HG03045 (cell line): ENCODE measurements around the gene ATG13.
"Not testable (repeated sequence)": the region's sequence is repeated elsewhere in the genome, so short reads cannot be mapped to it uniquely, and the experiment has no call there.

ENCODE experiments used
- ATAC-seq: cut with Tn5 transposase; IDR thresholded peaks from one replicate; pipeline ENCODE4 v1.9.1; 2021; ENCODE audit warnings: mild to moderate bottlenecking, moderate library complexity; ENCODE audit not compliant: unreplicated experiment

ATG13 gene

DNA sequence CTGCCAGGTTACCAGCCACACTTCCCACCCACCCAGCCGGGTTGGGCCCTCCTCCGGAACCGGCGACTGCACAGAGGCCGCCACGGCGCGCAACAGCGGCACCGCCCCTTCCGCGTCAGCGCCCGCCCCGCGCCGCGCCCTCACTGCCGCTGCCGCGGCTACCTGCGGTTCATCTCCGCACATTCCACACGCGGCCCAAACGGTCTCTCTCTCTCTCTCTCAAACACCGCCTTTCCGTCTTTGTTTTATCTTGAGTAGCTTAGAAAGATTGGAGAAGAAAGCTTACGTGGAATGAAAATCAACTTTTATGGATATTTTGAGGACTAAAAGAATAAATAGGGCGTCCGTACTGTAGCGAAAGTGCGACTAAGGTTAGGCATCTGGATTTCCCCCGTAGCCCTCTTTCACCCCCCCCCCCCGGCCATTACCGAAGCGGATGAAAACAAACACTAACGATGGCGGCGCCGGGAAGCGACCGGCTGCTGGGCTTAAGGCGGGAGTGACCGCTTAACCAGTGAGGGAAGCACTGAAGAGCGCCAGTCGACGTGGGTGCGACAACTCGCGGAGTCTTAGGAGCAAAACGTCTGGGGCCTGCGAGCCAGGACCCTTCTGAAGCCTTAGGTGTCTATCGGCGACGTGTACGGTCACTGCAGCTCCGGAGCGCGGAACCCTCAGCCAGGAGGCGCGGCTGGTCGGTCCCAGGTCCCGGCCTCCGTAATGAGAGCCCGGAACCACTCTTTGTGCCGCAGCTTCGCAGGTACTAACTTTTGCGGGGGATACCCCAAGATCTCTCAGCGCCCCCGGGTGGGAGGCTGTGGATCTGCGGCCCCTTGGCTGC lies at the start of gene ATG13, which contains the start of gene HARBI1:
Gene ATG13 (plus strand): TSS at position 420 of the 838 bp plus-strand sequence. CDS start 26,739 bp downstream, outside the sequence.
Gene HARBI1 (minus strand): TSS at position 94 of the 838 bp plus-strand sequence. CDS start 990 bp downstream, outside the sequence.
- peak; percentile 97 for ATAC-seq

DNA sequence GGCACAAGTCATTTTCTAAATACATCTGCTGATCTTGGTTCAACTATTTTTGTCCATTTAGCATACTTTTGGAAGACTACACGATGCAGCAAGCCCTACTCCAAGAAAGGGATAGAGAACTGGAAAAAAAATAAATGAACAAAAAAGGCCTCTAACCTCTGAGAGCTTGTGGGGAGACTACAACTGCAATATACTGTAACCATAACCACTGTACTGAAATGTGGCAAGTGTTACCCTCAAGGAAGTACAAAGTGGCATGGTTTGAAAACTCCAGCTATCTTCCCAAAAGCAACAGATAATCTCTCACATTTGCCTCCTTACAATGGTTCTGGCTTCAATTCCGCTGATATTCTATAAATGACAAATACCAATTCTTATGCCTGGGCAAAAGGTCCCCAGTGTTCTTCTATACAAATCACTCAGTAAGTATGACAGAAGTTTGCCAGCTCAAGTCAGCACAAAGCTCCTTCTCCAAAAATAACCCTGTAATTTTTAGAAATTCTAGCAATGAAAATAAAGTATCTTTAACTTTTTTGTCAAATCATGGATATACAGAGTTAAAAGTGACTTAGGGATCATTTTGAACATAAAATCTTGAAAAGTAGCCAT lies 46.5 kb upstream of the ATG13 start:
- ATAC-seq: no peak

DNA sequence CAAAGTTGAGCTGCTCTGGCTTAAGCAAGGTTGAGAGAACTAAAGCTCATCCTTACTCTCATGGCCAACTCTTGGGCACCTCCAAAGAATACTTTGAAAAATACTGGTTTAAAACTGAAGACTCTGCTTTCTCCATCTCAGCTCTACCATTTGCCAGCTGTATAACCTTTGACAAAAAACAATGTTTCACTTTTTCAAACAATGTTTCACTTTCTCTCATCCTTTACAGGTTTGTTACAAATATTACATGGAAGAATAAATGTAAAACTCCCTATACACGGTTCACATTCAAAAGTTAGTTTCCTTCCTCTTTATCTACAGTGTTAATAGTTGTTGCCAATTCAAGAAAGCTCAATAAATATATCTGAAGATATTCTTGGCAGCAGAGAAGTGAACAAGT lies 42.7 kb upstream of the ATG13 start:
- ATAC-seq: no peak

DNA sequence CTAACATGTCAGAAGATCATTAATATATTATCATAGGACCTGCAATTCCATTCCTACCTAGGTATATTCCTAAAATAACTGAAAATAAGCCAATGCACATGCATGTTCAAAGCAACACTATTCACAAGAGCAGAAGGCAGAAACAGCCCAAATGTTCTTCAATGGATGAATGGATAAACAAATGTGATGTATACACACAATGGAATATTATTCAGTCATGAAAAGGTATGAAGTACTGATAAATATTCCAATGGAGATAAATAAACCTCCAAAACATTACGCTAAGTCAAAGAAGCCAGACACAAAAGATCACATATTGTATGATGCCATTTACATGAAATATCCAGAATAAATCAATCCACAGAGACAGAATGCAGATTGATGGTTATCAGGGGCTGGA lies 40.3 kb upstream of the ATG13 start:
- no peak for ATAC-seq

DNA sequence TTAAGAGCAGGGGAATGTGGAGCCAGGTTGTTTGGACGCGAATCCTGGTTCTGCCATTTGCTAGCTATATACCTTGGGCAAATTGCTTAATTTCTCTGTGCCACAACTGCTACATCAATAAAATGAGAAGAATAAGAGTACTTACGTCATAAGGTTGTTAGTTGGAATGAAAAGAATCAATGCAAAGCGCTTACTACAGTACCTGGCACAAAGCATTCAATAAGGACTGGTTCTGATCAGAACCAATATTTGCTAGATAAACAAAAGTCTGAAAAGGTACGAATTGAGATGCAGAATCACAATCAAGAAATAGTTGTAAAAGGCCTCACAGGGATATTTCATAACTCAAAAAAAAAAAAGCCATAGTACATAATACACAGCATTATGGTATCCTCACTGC lies 34.8 kb upstream of the ATG13 start:
- ATAC-seq: no peak

DNA sequence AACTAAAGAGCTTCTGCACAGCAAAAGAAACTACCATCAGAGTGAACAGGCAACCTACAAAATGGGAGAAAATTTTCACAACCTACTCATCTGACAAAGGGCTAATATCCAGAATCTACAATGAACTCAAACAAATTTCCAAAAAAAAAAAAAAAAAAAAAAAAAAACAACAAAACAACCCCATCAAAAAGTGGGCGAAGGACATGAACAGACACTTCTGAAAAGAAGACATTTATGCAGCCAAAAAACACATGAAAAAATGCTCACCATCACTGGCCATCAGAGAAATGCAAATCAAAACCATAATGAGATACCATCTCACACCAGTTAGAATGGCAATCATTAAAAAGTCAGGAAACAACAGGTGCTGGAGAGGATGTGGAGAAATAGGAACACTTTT lies 33.8 kb upstream of the ATG13 start:
- ATAC-seq: not testable (repeated sequence)

DNA sequence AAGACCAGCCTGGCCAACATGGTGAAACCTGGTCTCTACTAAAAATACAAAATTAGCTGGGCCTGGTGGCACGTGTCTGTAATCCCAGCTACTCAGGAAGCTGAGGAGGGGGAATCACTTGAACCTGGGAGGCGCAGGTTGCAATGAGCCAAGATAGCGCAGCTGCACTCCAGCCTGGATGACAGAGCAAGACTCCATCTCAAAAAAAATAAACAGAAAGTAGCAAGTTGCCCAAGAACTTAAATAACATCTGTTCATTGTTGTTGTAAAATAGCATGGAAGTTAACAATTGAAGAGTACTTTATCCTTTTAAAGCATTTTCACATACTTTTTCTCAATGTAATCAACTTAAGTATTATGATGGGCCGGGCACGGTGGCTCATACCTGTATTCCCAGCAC lies 29.2 kb upstream of the ATG13 start:
- ATAC-seq: no peak

DNA sequence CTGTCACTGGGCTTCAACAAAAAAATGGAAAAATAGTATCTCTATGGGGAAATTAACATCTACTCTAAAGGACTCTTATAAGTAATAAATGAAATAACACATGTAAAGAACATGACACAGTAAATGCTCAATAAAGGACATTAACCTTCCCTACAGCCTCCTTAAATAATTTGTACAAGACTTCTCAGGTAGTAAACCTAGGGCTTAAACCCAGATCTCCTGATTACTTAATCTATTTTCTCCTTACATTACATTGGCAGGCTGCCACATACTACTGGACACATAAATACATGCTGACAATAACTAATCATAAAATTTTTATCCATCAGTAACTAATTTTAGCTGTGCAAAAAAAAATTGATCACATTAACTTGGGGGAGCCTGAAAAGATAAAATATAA lies 28.4 kb upstream of the ATG13 start:
- ATAC-seq: no peak

DNA sequence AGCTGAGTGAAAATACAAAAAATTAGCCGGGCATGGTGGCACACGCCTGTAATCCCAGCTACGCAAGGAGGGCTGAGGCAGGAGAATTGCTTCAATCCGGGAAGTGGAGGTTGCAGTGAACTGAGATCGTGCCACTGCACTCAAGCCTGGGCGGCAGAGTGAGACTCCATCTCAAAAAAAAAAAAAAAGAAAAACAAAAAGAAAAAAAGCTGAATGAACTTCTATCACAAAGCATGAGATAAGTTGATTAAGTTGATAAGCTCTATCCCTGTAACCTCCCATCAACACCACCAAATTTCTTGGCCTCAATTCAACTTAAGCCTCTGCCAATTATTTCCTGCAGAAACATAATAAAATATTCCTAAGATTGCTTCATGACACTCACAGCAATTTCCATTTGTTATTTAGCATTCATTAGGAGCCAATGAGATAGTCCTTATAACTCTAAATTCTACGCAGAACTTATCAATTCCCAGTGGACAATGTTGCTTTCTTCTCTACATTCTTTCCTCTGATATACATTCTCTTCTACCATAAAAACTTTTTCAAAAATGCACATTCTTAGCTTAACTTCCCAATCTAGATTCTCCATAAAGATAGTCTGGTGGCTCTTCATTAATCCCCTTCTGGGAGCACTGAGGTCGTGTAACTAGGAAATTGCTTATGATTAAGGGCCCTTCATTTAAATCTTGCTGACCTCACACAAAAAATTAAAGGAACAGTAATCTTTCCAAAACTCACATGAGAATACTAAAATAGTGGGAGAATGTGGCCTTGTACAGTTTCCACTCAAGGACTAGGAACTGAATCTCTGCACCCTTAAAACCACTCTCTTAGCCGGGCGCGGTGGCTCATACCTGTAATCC lies 26.4 kb upstream of the ATG13 start:
- no peak for ATAC-seq

DNA sequence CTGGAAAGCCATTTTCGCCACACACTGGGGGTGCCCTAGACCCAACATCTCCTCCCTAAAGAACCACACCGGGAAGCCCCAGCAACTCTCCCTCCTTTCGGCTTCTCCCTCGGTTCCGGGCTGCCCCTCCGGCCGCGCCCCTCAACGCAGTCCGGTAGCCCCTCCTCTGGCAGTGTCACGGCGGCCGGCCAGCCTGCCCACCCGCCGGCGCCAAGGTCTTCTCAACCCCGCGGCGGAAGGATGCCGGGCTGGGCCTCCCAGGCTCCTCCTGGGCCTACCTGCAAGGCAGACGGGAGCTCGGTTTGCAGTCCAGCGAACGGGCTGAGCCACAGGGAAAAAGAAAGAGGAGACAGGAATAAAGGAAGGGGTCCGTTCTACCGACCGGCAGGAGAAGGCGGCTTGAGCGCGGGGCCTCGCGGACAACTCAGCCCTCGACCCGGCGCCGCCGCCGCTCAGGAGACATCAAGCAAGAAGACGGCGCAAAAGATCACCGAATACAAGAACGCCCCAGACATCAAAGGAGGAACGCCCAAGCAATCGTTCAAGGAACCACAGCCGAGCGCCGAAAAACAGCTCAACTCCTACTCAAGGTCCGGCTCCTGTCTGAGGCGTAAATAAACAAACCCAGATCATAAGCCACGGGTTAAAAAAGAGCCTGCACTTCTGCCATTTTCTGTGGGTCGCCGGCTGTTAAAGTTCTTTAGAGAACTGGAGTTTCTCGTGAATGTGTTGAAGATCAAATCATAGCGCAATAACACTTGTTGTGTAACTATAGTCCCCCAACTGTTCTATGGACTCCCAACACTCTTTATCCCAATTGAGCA lies 23.6 kb upstream of the ATG13 start, which contains the start of gene AMBRA1:
Gene AMBRA1 (minus strand): TSS at position 474 of the 824 bp plus-strand sequence. CDS start 45,643 bp downstream, outside the sequence.
- ATAC-seq: peak; percentile 75

DNA sequence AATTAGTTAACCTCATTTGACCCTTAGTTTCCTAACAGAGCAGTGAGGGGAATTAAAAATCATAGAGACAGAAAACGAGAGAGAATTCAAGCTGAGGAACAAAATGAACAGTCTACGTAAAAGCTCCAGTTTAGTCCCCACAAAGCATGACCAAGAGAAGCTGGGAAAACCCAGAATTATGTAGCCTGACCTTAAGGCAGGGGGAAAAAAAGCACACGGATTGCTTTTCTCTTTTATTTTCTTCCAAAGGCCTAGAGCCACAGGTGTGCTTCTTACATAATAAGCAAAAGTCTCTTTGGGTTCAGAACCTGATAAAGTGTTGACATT lies 23.0 kb upstream of the ATG13 start:
- ATAC-seq: no peak

DNA sequence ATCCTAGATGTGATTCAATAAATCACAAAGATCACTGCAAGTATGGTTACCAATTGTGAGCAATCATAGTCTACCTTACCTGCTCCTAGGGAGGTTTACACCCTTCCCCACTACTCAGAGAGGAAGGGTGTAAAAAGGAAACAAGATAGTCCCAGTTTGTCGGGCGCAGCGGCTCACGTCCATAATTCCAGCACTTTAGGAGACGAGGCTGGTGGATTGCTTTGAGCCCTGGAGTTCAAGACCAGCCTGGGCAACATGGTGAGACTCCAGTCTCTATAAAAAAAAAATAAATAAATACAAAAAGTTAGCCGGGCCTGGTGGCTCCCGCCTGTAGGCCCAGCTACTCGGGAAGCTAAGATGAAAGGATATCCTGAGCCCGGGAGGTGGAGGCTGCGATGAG lies 22.6 kb upstream of the ATG13 start:
- ATAC-seq: no peak

DNA sequence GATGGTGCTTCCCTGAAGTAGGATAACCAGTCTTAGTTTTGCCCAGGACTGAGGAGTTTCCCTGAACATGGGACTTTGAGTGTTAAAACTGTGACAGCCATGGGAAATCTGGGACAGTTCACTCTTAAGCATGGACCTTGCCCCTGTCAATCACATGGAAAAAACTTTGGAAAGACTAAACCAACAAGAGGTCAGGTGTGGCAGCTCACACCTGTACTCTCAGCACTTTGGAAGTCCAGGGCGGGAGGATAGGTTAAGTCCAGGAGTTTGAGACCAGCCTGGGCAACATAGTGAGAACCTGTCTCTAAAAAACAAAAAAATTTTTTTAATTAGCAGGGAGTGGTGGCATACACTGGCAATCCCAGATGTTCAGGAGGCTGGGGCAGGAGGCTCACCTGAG lies 20.2 kb upstream of the ATG13 start:
- no peak for ATAC-seq

DNA sequence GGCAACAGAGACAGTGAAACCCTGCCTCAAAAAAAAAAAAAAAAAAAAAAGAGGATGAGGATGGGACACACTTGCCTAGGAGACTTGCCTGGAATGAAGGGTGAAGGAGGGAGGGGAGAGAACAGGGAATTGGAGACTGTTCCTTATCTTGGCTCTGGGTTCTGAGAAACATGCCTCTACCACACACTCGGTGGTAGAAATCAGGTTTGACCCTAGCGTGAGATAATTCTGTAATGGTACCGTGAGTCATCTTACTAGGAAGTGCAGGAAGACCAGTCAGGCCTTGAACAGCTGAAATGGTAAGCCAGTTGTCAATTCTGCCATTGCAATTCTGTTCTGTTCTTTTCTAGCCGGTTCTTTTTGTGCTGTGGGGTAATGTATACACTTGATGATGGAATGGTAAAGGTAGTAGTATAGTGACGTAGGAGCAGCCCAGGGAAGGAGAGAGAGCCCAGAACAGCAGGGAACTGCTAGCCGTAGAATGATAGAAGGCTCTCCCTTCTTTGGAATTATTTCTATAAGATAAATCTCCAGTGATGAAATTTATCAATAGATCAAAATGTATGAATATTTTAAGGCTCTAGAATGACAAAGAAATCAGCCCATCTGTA lies 19.6 kb upstream of the ATG13 start:
- ATAC-seq: no peak

DNA sequence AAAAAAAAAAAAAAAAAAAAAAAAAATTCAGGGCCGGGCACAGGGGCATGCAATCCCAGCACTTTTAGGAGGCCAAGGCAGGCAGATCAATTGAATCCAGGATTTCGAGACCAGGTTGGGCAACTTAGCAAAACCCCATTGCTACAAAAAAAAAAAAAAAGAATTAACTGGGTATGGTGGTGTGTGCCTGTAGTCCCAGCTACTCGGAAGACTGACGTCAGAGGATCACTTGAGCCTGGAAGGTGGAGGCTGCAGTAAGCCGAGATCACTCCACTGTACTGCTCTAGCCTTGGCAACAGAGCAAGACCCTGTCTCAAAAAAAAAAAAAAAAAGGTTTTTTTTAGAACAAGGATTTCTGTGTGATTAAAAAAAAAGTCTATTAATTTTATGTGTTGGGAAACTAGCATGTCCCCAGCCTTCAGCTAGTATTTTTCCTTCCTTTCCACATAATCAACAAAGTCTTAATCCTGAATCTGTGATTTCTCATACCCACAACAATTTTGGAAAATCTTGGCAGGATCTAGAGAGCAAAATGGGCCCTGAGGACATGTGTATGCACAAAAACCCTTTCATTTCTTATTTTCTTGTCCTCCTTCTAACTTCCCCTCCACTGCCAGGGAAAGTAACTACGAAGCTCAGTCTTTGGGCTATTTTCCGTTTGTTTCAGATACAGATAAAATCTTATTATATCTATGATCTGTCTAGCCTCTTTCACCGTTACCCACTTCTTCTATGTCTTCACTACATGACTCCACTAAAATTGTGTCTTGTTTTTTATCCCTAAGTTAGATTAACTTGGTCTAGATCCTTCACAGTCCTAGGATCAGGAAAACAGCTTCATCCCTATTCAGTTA lies 17.8 kb upstream of the ATG13 start:
- no peak for ATAC-seq

DNA sequence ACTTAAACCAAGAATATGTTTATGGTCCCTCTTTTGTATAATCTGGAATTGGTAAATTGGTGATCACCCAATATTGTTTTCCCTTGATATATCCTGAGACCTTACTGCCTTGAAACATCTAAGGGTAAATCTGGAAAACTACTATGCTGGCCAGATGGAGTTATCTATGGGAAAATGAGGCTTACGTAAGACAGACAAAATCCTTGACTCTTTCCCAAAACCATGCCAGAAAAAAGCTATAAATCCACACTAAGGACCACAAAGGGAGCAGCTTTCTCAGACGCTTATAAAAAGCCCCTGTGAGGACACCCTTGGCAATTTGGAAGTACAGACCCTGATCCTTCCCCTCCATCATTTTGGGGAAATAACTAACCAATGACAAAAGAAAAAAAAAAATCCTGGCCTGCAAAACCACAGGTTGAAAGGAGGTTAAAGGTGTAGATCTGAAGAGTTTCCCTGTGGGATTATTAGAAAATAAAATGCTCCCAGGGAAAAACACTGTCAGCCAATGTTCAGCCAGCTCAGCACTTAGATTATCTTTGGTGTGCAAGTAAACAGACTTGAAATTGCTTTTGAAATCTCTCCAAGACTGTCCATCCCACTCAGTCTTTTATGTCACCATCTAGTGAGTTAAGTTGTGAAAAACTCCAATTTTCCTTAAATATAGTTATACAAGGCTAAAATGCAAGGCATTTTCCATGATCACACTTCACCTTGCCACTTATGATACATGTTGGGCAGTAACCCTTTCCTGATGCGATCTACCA lies 17.0 kb upstream of the ATG13 start:
- no peak for ATAC-seq

DNA sequence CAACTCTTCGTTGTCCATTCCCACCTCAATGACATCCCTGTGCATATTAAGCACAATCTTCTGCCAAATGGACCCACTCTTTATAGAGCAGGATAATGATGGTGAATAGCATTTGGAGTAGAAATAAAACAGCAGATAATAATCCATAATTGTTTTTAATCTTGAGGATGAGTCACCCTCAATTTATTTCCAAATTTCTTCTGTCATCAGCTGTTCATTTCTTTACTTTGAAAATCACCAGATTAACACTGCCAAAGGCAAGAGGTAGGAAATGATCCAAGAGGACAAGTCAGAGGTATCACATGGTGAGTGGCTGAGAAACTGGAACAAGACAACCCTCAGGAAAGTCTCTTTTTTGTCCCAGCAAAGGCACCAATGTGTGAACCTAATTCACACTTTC lies 16.2 kb upstream of the ATG13 start:
- no peak for ATAC-seq

DNA sequence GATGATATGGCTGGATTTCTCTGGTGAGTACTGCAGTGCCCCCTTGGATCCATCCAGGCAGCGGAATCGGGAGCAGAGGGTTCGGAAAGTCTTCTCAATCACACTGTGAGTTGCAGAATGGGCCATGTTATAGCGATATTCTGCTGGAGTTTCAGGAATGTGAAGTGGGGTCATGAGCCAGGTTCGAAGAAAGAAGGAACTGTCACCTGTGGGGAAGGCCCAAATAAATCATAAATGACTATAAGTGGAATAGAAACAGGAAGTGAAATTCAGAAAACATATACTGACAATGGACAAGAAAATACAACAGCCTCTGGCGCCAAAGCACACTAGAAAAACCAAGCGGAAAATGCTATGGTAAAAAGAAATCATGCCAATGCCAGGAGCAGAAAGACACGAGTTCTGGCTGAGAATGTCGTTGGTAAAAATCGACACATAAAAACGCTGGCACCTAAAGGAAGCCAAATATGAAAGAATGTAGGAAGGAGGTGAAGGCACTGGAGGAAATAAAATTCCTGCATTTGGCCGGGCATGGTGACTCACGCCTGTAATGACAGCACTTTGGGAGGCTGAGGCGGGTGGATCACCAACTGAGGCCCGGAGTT lies 13.5 kb upstream of the ATG13 start:
- no peak for ATAC-seq
